Spleen (tissue), 11 donors: ENCODE data around the gene LDAH. TPM values are rescaled to one million over a fixed set of nuclear protein-coding genes. Genes with fewer than 3 reads are reported as not detected.
"Not testable (repeated sequence)": the region's sequence is repeated elsewhere in the genome, so short reads cannot be mapped to it uniquely, and the experiment has no call there.

ENCODE experiments used
- DNase-seq: peaks from one replicate; pipeline ENCODE4 v3.0.0-alpha.2; 2020
- H3K27ac ChIP-seq, 8 donors: fragments of 200-600 bp; sonication (generic) in 7 of 8; 1 replicate in 4 of 8; 2 replicates in 4 of 8; pipeline versions ENCODE4 v1.5.0 to v1.8.0; 2016 to 2021; ENCODE audit warnings: inconsistent platforms in 4 of 8, mild to moderate bottlenecking in 4 of 8, moderate library complexity in 1 of 8
- H3K27me3 ChIP-seq, 7 donors: fragments of 200-600 bp; sonication (generic) in 6 of 7; replicated peaks in 1 of 7; 1 replicate in 4 of 7; 2 replicates in 3 of 7; pipeline versions ENCODE4 v1.5.0 to v1.8.0; 2016 to 2021; ENCODE audit warnings: inconsistent platforms in 3 of 7, mild to moderate bottlenecking in 1 of 7
- H3K36me3 ChIP-seq, 6 donors: fragments of 200-600 bp; sonication (generic) in 5 of 6; 1 replicate in 4 of 6; 2 replicates in 2 of 6; pipeline versions ENCODE4 v1.5.0 to v1.8.0; 2016 to 2021; ENCODE audit warnings: inconsistent platforms in 2 of 6
- H3K4me1 ChIP-seq, 6 donors: fragments of 200-600 bp; sonication (generic) in 5 of 6; 1 replicate in 3 of 6; 2 replicates in 3 of 6; pipeline versions ENCODE4 v1.5.0 to v1.8.0; 2016 to 2021; ENCODE audit warnings: inconsistent platforms in 3 of 6
- H3K4me3 ChIP-seq, 8 donors: fragments of 200-600 bp; sonication (generic) in 7 of 8; 1 replicate in 4 of 8; 2 replicates in 4 of 8; pipeline versions ENCODE4 v1.5.0 to v1.8.0; 2016 to 2021; ENCODE audit warnings: inconsistent platforms in 4 of 8, mild to moderate bottlenecking in 4 of 8, moderate library complexity in 2 of 8
- H3K9me3 ChIP-seq, 8 donors: fragments of 200-600 bp; sonication (generic) in 7 of 8; 1 replicate in 4 of 8; 2 replicates in 4 of 8; pipeline versions ENCODE4 v1.5.0 to v1.8.0; 2016 to 2021; ENCODE audit warnings: inconsistent platforms in 4 of 8
- POLR2A ChIP-seq, 3 donors: fragments of 450-650 bp; IDR thresholded peaks; one replicate each; pipeline ENCODE4 v1.5.1; 2017; ENCODE audit warnings: antibody characterized with exemption in 3 of 3, mild to moderate bottlenecking in 1 of 3
- POLR2AphosphoS5 ChIP-seq, 3 donors: sonication (generic); formaldehyde crosslinking; IDR thresholded peaks; one replicate each; pipeline ENCODE4 v1.5.1; 2017; ENCODE audit warnings: antibody characterized with exemption in 3 of 3
- WGBS, 5 donors: extraction: QIAGEN DNeasy Blood & Tissue Kit in 3 of 5; methylation state at CpG; one replicate each; pipeline versions ENCODE4 v1.1.5 to v1.1.7; 2013 to 2018; 5-methylcytosine and 5-hydroxymethylcytosine counted together
- intact Hi-C: fragments of 100-400 bp; cut with DNase I; formaldehyde crosslinking; loops from one replicate; pipeline ENCODE4 v1.15.0; 2023; ENCODE audit warnings: low total_unique reads
- polyA plus RNA-seq, 3 donors: library from polyadenylated mRNA; stranded (reverse); fragments of 200-250 nt; gene quantifications; one replicate each; pipeline ENCODE4 v1.2.1, GENCODE V29; 2013
- total RNA-seq, 7 donors: library from RNA; depleted of rRNA in 3 of 7; stranded (reverse); fragments of >200 nt in 3 of 7; fragmentation: NEBNext Ultra II Directional in 4 of 7; extraction: Animal tissue kit (Norgen Biotek cat#: 25700) in 4 of 7; gene quantifications; one replicate each; pipeline versions ENCODE4 v1.1.0 to v1.2.1, GENCODE V29; 2016 to 2021
- TF ChIP-seq, protein P1 (sequence below), 11 experiments: fragments of 200-600 bp in 7 of 11; fragments of 450-650 bp in 4 of 11; sonication (generic) in 4 of 11; IDR thresholded peaks in 8 of 11; conservative IDR thresholded peaks in 3 of 11; 1 replicate in 7 of 11; 2 replicates in 4 of 11; pipeline versions ENCODE4 v1.4.0 to v1.8.0; 2016 to 2021; ENCODE audit warnings: antibody characterized with exemption in 11 of 11, inconsistent platforms in 4 of 11, mild to moderate bottlenecking in 1 of 11
- donor health status: healthy with polysubstance abuse.
- donor health status: DM: no; HTN: no; CAD: no; lungs with moderate emphysema.
- donor health status: DM: no; HTN: no; CAD: no.
- donor health status: Bipolar disorder and iron deficiency.
- donor health status: healthy.
- donor health status: DM: no; HTN: no; CAD: no.
- donor health status: DM: yes; HTN: yes; CAD: no.

LDAH gene
- total and polyA plus RNA-seq, 10 donors = 5.8 to 33.2 (median 21.1) TPM

DNA sequence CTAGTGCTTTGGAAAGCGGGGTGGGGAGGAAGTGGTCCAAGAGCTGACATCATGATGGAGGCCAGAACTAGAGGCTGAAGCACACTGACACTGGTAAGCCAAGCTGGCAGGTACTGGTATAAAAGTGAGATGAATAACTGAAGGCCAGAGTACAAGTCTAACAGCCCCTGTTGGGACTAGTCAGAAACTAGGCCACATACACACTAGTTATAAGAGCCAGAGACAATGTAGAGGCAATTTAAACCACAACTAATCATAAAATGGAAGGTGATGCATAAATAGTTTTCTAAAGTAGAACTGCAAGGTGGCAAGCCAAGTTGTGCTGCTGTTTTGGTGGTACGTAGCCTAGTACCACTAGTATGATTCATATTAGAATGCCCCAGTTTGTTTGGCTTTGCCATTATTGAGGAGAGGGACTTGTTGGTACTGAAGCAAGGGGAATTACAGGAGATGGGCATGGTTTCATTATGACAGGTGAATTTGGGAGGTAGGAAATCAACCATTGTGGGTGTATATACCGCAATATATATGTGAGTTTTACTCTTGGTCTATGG, 98.3 kb downstream of the LDAH start:
- intact Hi-C loops = no loop called here
- TF ChIP-seq, protein P1, sequence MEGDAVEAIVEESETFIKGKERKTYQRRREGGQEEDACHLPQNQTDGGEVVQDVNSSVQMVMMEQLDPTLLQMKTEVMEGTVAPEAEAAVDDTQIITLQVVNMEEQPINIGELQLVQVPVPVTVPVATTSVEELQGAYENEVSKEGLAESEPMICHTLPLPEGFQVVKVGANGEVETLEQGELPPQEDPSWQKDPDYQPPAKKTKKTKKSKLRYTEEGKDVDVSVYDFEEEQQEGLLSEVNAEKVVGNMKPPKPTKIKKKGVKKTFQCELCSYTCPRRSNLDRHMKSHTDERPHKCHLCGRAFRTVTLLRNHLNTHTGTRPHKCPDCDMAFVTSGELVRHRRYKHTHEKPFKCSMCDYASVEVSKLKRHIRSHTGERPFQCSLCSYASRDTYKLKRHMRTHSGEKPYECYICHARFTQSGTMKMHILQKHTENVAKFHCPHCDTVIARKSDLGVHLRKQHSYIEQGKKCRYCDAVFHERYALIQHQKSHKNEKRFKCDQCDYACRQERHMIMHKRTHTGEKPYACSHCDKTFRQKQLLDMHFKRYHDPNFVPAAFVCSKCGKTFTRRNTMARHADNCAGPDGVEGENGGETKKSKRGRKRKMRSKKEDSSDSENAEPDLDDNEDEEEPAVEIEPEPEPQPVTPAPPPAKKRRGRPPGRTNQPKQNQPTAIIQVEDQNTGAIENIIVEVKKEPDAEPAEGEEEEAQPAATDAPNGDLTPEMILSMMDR (IDR thresholded peaks at IDR 0.05 in 8 of 11, conservative IDR thresholded peaks at IDR 0.05 in 3 of 11) = no peak
- TF ChIP-seq POLR2AphosphoS5 (IDR thresholded peaks at IDR 0.05) (no peak), POLR2A (IDR thresholded peaks at IDR 0.05) (no peak)
- whole genome bisulfite sequencing, 5 donors = 96 to 98% (median 96%) methylated on average over 3 of the region's 3 CpGs
- Histone ChIP-seq H3K9me3 (peaks cover 0 to 9% (median under 1%) of the 10 kb centered on the region in 8 donors), H3K4me3 (no peak overlapping the region), H3K27me3 (no peaks in the 10 kb centered on the region), H3K4me1 (peaks cover 0 to 16% (median 0%) of the 10 kb centered on the region in 6 donors), H3K27ac (no peak overlapping the region), H3K36me3 (peaks cover 0 to 18% (median 0%) of the 10 kb centered on the region in 6 donors)
- DNase-seq = no peak

DNA sequence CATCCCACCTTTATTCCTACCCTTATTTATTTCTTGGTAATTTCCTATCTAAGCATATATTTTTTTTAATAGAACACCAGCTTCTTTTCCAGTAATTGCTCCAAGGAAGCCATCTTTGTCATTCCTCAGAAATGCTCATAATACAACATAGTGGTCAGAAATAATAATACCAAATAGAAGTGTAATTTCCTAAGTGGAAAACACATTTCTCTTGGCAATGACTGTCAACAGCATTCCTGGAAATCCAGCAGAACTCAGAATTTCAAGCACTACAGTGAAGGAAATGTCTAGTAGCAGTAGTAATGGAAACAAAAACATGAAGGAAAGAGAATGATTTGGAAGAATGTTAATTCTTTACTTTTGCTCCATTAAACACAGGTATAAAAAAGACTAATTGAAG, 99.4 kb downstream of the LDAH start:
- DNase-seq = no peak
- no peak overlapping the region for H3K4me3 ChIP-seq
- peaks cover 0 to 18% (median 0%) of the 10 kb centered on the region in 6 donors for H3K36me3 ChIP-seq
- peaks cover 0 to 12% (median 0%) of the 10 kb centered on the region in 6 donors for H3K4me1 ChIP-seq
- no peaks in the 10 kb centered on the region for H3K27me3 ChIP-seq
- TF ChIP-seq, protein P1 (IDR thresholded peaks at IDR 0.05 in 8 of 11, conservative IDR thresholded peaks at IDR 0.05 in 3 of 11) = no peak
- TF ChIP-seq POLR2AphosphoS5 (IDR thresholded peaks at IDR 0.05) (no peak), POLR2A (IDR thresholded peaks at IDR 0.05) (no peak)
- peaks cover 0 to 20% (median 8%) of the 10 kb centered on the region in 8 donors for H3K9me3 ChIP-seq
- no peak overlapping the region for H3K27ac ChIP-seq
- intact Hi-C loops = no loop called here

DNA sequence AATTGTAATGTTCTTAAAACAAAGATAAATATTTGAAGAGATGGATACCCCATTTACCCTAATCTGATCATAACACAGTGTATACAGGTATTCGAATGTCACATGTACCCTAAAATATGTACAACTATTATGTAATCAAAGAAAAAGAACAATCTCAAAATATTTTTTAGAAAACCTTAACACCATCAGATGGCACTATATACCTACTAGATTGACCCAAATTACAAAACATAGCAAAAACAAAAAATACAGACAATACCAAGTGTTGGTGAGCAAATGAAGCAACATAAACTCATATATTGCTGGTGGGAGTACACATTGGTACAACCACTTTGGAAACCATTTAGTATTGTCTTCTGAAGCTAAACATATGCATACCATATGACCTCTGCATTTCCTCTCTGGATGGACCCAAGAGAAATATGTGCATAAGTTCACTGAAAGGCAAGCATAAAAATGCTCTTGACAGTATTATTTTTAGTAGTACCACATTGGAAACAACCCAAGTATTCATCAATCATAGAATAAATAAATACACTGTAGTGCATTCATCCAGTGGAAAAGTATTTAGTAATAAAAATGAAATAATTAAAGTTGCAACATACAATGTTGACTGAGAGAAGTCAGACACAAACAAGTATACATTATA, 100.2 kb downstream of the LDAH start:
- WGBS, 5 donors = 96 to 98% (median 98%) methylated on average over 1 of the region's 1 CpG
- Histone ChIP-seq H3K9me3 (peaks cover 0 to 28% (median 17%) of the 10 kb centered on the region in 8 donors), H3K4me1 (peaks cover 0 to 4% (median 0%) of the 10 kb centered on the region in 6 donors), H3K27ac (no peak overlapping the region), H3K27me3 (no peaks in the 10 kb centered on the region), H3K36me3 (peaks cover 0 to 21% (median 0%) of the 10 kb centered on the region in 6 donors), H3K4me3 (no peak overlapping the region)
- intact Hi-C loops = no loop called here
- no peak for DNase-seq
- TF ChIP-seq, protein P1 (IDR thresholded peaks at IDR 0.05 in 8 of 11, conservative IDR thresholded peaks at IDR 0.05 in 3 of 11) = no peak
- TF ChIP-seq POLR2AphosphoS5 (IDR thresholded peaks at IDR 0.05) = no peak

DNA sequence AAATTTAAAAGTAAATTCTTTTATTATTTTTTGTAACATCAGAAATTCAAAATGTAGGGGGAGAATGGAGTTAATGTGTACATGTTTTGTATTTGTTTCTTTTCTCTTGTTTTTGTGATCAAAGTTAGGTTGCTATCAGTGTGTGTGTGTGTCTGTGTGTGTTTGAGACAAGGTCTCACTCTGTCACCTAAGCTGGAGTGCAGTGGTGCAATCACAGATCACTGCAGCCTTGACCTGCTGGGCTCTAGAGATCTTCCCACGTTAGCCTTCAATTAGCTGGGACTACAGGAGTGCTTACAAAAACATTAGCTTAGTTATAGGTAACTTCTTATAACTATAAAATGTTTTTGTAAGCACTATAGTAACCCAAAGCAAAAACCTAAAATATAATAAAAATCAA, 105.3 kb downstream of the LDAH start:
- 74 to 96% (median 86%) methylated on average over 1 of the region's 1 CpG for WGBS, 5 donors
- intact Hi-C loops = no loop called here
- peaks cover 0 to 16% (median 0%) of the 10 kb centered on the region in 6 donors for H3K36me3 ChIP-seq
- H3K27ac ChIP-seq = no peak overlapping the region
- no peak for DNase-seq
- peaks cover 0 to 43% (median 30%) of the 10 kb centered on the region in 8 donors for H3K9me3 ChIP-seq
- H3K27me3 ChIP-seq = no peaks in the 10 kb centered on the region
- TF ChIP-seq, protein P1 (IDR thresholded peaks at IDR 0.05 in 8 of 11, conservative IDR thresholded peaks at IDR 0.05 in 3 of 11) = no peak
- TF ChIP-seq POLR2A (IDR thresholded peaks at IDR 0.05) = no peak
- no peak overlapping the region for H3K4me3 ChIP-seq
- H3K4me1 ChIP-seq = no peaks in the 10 kb centered on the region

DNA sequence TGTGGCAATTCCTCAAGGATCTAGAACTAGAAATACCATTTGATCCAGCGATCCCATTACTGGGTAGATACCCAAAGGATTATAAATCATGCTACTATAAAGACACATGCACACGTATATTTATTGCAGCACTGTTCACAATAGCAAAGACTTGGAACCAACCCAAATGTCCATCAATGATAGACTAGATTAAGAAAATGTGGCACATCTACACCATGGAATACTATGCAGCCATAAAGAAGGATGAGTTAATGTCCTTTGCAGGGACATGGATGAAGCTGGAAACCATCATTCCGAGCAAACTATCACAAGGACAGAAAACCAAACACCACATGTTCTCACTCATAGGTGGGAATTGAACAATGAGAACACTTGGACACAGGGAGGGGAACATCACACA, 106.7 kb downstream of the LDAH start:
- H3K27ac ChIP-seq, H3K27me3 ChIP-seq, intact Hi-C loops, H3K4me1 ChIP-seq, H3K4me3 ChIP-seq, DNase-seq: not testable (repeated sequence)
- Histone ChIP-seq H3K36me3 (peaks cover 0 to 25% (median 0%) of the 10 kb centered on the region in 6 donors), H3K9me3 (peaks cover 0 to 43% (median 30%) of the 10 kb centered on the region in 8 donors)
- WGBS, 5 donors = 94 to 100% (median 98%) methylated on average over 3 of the region's 3 CpGs

DNA sequence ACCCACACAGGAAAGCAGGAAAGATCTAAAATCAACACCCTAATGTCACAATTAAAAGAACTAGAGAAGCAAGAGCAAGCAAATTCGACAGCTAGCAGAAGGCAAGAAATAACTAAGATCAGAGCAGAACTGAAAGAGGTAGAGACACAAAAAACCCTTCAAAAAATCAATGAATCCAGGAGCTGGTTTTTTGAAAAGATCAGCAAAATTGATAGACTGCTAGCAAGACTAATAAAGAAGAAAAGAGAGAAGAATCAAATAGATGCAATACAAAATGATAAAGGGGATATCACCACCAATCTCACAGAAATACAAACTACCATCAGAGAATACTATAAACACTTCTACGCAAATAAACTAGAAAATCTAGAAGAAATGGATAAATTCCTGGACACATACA, 108.5 kb downstream of the LDAH start:
- WGBS, 5 donors = 89 to 97% (median 91%) methylated on average over 2 of the region's 2 CpGs
- DNase-seq, H3K27me3 ChIP-seq, H3K4me1 ChIP-seq, H3K4me3 ChIP-seq, intact Hi-C loops, H3K27ac ChIP-seq: not testable (repeated sequence)
- peaks cover 0 to 33% (median 23%) of the 10 kb centered on the region in 8 donors for H3K9me3 ChIP-seq
- peaks cover 0 to 29% (median 0%) of the 10 kb centered on the region in 6 donors for H3K36me3 ChIP-seq
